ENCODE results near the gene DSCAM.

DSCAM gene

GRCh38 chr21:40667967-40668366 lies 179.0 kb downstream of the DSCAM start:
- no peak for DNase-seq (ENCODE audit: low read depth)

- DNase-seq (ENCODE audit: low read depth), result no peak
Observed at GRCh38 chr21:40662889-40663288, 184.1 kb downstream of the DSCAM start.

GRCh38 chr21:40660461-40660860 lies 186.5 kb downstream of the DSCAM start:
- no peak for DNase-seq (ENCODE audit: low read depth)

GRCh38 chr21:40658311-40658710 lies 188.6 kb downstream of the DSCAM start:
- DNase-seq (ENCODE audit: low read depth), result no peak

- DNase-seq (ENCODE audit: low read depth), result no peak
Observed at GRCh38 chr21:40652436-40652835, 194.5 kb downstream of the DSCAM start.

GRCh38 chr21:40647706-40648105 lies 199.3 kb downstream of the DSCAM start:
- DNase-seq (ENCODE audit: low read depth), result no peak

- DNase-seq (ENCODE audit: low read depth), result no peak
Observed at GRCh38 chr21:40646651-40647050, 200.3 kb downstream of the DSCAM start.

- DNase-seq (ENCODE audit: low read depth), result no peak
Observed at GRCh38 chr21:40641042-40641441, 205.9 kb downstream of the DSCAM start.

- no peak for DNase-seq (ENCODE audit: low read depth)
Observed at GRCh38 chr21:40640266-40640789, 206.6 kb downstream of the DSCAM start.

- no peak for DNase-seq (ENCODE audit: low read depth)
Observed at GRCh38 chr21:40639616-40640194, 207.3 kb downstream of the DSCAM start.

GRCh38 chr21:40638466-40639251 lies 208.3 kb downstream of the DSCAM start:
- no peak for DNase-seq (ENCODE audit: low read depth)

GRCh38 chr21:40636026-40636425 lies 210.9 kb downstream of the DSCAM start:
- DNase-seq (ENCODE audit: low read depth), result no peak

- no peak for DNase-seq (ENCODE audit: low read depth)
Observed at GRCh38 chr21:40635391-40635790, 211.6 kb downstream of the DSCAM start.

GRCh38 chr21:40634141-40634540 lies 212.8 kb downstream of the DSCAM start:
- DNase-seq (ENCODE audit: low read depth), result no peak

GRCh38 chr21:40633048-40633447 lies 213.9 kb downstream of the DSCAM start:
- no peak for DNase-seq (ENCODE audit: low read depth)

GRCh38 chr21:40631211-40631610 lies 215.7 kb downstream of the DSCAM start:
- no peak for DNase-seq (ENCODE audit: low read depth)

GRCh38 chr21:40625991-40626390 lies 221.0 kb downstream of the DSCAM start:
- DNase-seq (ENCODE audit: low read depth), result no peak

GRCh38 chr21:40623528-40623927 lies 223.4 kb downstream of the DSCAM start:
- DNase-seq (ENCODE audit: low read depth), result no peak

GRCh38 chr21:40622531-40622930 lies 224.4 kb downstream of the DSCAM start:
- no peak for DNase-seq (ENCODE audit: low read depth)

- no peak for DNase-seq (ENCODE audit: low read depth)
Observed at GRCh38 chr21:40620386-40621145, 226.4 kb downstream of the DSCAM start.

- DNase-seq (ENCODE audit: low read depth), result no peak
Observed at GRCh38 chr21:40618191-40618973, 228.6 kb downstream of the DSCAM start.

- DNase-seq (ENCODE audit: low read depth), result no peak
Observed at GRCh38 chr21:40616377-40616704, 230.6 kb downstream of the DSCAM start.
